Duodenal mucosa (tissue), 2 donors: ENCODE measurements around the gene ZHX3.

Source experiments
- H3K27ac ChIP-seq: one replicate; pipeline ENCODE4 v1.7.0; 2013; ENCODE audit warnings: low read depth, low read length
- H3K27me3 ChIP-seq, 2 donors: one replicate each; pipeline ENCODE4 v1.7.0; 2013; ENCODE audit warnings: low read length in 2 of 2, control low read depth in 1 of 2; ENCODE audit not compliant: insufficient read depth in 2 of 2, control insufficient read depth in 1 of 2
- H3K36me3 ChIP-seq, 2 donors: one replicate each; pipeline ENCODE4 v1.7.0; 2013; ENCODE audit warnings: low read length in 2 of 2, control low read depth in 1 of 2; ENCODE audit not compliant: insufficient read depth in 2 of 2, control insufficient read depth in 1 of 2
- H3K4me1 ChIP-seq, 2 donors: one replicate each; pipeline ENCODE4 v1.7.0; 2013; ENCODE audit warnings: low read length in 2 of 2, control low read depth in 1 of 2; ENCODE audit not compliant: insufficient read depth in 2 of 2, control insufficient read depth in 1 of 2
- H3K4me3 ChIP-seq, 2 donors: one replicate each; pipeline ENCODE4 v1.7.0; 2013; ENCODE audit warnings: low read length in 2 of 2, low read depth in 1 of 2
- H3K9ac ChIP-seq, 2 donors: one replicate each; pipeline ENCODE4 v1.7.0; 2013; ENCODE audit warnings: low read length in 2 of 2, low read depth in 1 of 2
- H3K9me3 ChIP-seq, 2 donors: one replicate each; pipeline ENCODE4 v1.7.0; 2013; ENCODE audit warnings: low read length in 2 of 2, control low read depth in 1 of 2; ENCODE audit not compliant: control insufficient read depth in 1 of 2

ZHX3 gene

GRCh38 chr20:41200446-41201202 is 116.9 kb downstream of the ZHX3 start:
- H3K4me1 ChIP-seq: no peaks in the 10 kb centered on the region
- H3K9ac ChIP-seq: no peak overlapping the region
- H3K27me3 ChIP-seq: no peaks in the 10 kb centered on the region
- H3K9me3 ChIP-seq: peaks cover 0 to 12% of the 10 kb centered on the region in 2 donors
- H3K27ac ChIP-seq: no peak overlapping the region
- no peak overlapping the region for H3K4me3 ChIP-seq
- H3K36me3 ChIP-seq: peaks cover 13 to 26% of the 10 kb centered on the region in 2 donors

GRCh38 chr20:41198443-41198842 is 119.1 kb downstream of the ZHX3 start:
- Histone ChIP-seq H3K4me1 (no peaks in the 10 kb centered on the region), H3K9ac (no peak overlapping the region), H3K36me3 (peaks cover 2 to 14% of the 10 kb centered on the region in 2 donors), H3K9me3 (peaks cover 0 to 12% of the 10 kb centered on the region in 2 donors), H3K27me3 (no peaks in the 10 kb centered on the region), H3K27ac (no peak overlapping the region), H3K4me3 (no peak overlapping the region)

GRCh38 chr20:41196653-41197225 is 120.8 kb downstream of the ZHX3 start:
- Histone ChIP-seq H3K36me3 (peaks cover 0 to 5% of the 10 kb centered on the region in 2 donors), H3K9me3 (peaks cover 6 to 12% of the 10 kb centered on the region in 2 donors), H3K27ac (no peak overlapping the region), H3K4me1 (no peaks in the 10 kb centered on the region), H3K4me3 (no peak overlapping the region), H3K9ac (no peak overlapping the region), H3K27me3 (no peaks in the 10 kb centered on the region)

- H3K9me3 ChIP-seq: peaks cover 6 to 12% of the 10 kb centered on the region in 2 donors
- no peaks in the 10 kb centered on the region for H3K27me3 ChIP-seq
- no peaks in the 10 kb centered on the region for H3K4me1 ChIP-seq
- peaks cover 0 to 8% of the 10 kb centered on the region in 2 donors for H3K36me3 ChIP-seq
- H3K9ac ChIP-seq: no peak overlapping the region
- H3K27ac ChIP-seq: no peak overlapping the region
- H3K4me3 ChIP-seq: no peak overlapping the region
Measured at GRCh38 chr20:41192575-41192974, 125.0 kb downstream of the ZHX3 start.

GRCh38 chr20:41191562-41192500 is 125.7 kb downstream of the ZHX3 start:
- peaks cover 0 to 8% of the 10 kb centered on the region in 2 donors for H3K36me3 ChIP-seq
- H3K27me3 ChIP-seq: no peaks in the 10 kb centered on the region
- no peaks in the 10 kb centered on the region for H3K4me1 ChIP-seq
- H3K4me3 ChIP-seq: no peak overlapping the region
- H3K9ac ChIP-seq: no peak overlapping the region
- H3K27ac ChIP-seq: no peak overlapping the region
- peaks cover 6 to 12% of the 10 kb centered on the region in 2 donors for H3K9me3 ChIP-seq

GRCh38 chr20:41187668-41188067 is 129.9 kb downstream of the ZHX3 start:
- no peaks in the 10 kb centered on the region for H3K27me3 ChIP-seq
- H3K4me3 ChIP-seq: no peak overlapping the region
- H3K9me3 ChIP-seq: peaks cover 6 to 12% of the 10 kb centered on the region in 2 donors
- H3K4me1 ChIP-seq: no peaks in the 10 kb centered on the region
- H3K9ac ChIP-seq: no peak overlapping the region
- peaks cover 10 to 18% of the 10 kb centered on the region in 2 donors for H3K36me3 ChIP-seq
- H3K27ac ChIP-seq: no peak overlapping the region

GRCh38 chr20:41185013-41185757 is 132.3 kb downstream of the ZHX3 start:
- no peaks in the 10 kb centered on the region for H3K4me1 ChIP-seq
- peaks cover 0 to 5% of the 10 kb centered on the region in 2 donors for H3K9me3 ChIP-seq
- H3K9ac ChIP-seq: no peak overlapping the region
- H3K27ac ChIP-seq: no peak overlapping the region
- H3K4me3 ChIP-seq: no peak overlapping the region
- peaks cover 2 to 23% of the 10 kb centered on the region in 2 donors for H3K36me3 ChIP-seq
- H3K27me3 ChIP-seq: no peaks in the 10 kb centered on the region

GRCh38 chr20:41183831-41184230 is 133.7 kb downstream of the ZHX3 start:
- Histone ChIP-seq H3K4me1 (no peaks in the 10 kb centered on the region), H3K9ac (no peak overlapping the region), H3K36me3 (peaks cover 2 to 23% of the 10 kb centered on the region in 2 donors), H3K4me3 (no peak overlapping the region), H3K27ac (no peak overlapping the region), H3K27me3 (no peaks in the 10 kb centered on the region), H3K9me3 (no peaks in the 10 kb centered on the region)

GRCh38 chr20:41183391-41183790 is 134.1 kb downstream of the ZHX3 start:
- Histone ChIP-seq H3K27ac (no peak overlapping the region), H3K4me3 (no peak overlapping the region), H3K9me3 (no peaks in the 10 kb centered on the region), H3K27me3 (no peaks in the 10 kb centered on the region), H3K4me1 (no peaks in the 10 kb centered on the region), H3K36me3 (peaks cover 2 to 23% of the 10 kb centered on the region in 2 donors), H3K9ac (no peak overlapping the region)
